PC-3 (cell line): Measurements from ENCODE around the gene HDAC10. TPM values are rescaled to one million over a fixed set of nuclear protein-coding genes. Genes with fewer than 3 reads are reported as not detected.

ENCODE experiments used
- ATAC-seq: fragments of 200-7000 bp; cut with Tn5 transposase; 2 replicates; pipeline ENCODE4 v1.9.1; 2020; ENCODE audit warnings: mild to moderate bottlenecking, moderate library complexity
- BruUV-seq: library from RNA; stranded (reverse); fragments of 400-500 nt; replicated peaks from 2 replicates; lab custom pipeline; 2021; lab: Mats Ljungman, UMichigan
- CTCF ChIA-PET: fragments of 300-600 bp; sonication (Branson Sonifier 250); formaldehyde crosslinking; loops from one replicate; lab custom pipeline; 2022; ENCODE audit warnings: antibody characterized with exemption; lab: Charles Lee
- POLR2A ChIA-PET: fragments of 300-600 bp; sonication (Branson Sonifier 250); formaldehyde crosslinking; loops from one replicate; lab custom pipeline; 2022; ENCODE audit warnings: antibody characterized with exemption; ENCODE audit not compliant: unreplicated experiment; lab: Charles Lee
- DNase-seq: peaks from one replicate; pipeline ENCODE4 v3.0.0-alpha.2; 2015
- H2AFZ ChIP-seq: fragments of 300-600 bp; sonication (generic); 2 replicates; pipeline ENCODE4 v1.6.0; 2016; ENCODE audit warnings: antibody characterized with exemption, low read length
- H3F3A ChIP-seq: fragments of 300-600 bp; sonication (generic); one replicate; pipeline ENCODE4 v1.6.0; 2017; ENCODE audit warnings: antibody characterized with exemption, low read length, control low read depth, mild to moderate bottlenecking; ENCODE audit not compliant: unreplicated experiment
- H3K27ac ChIP-seq: fragments of 300-600 bp; sonication (generic); 2 replicates; pipeline ENCODE4 v1.5.1; 2016; ENCODE audit warnings: mild to moderate bottlenecking, low read length
- H3K27me3 ChIP-seq: fragments of 300-600 bp; sonication (generic); 2 replicates; pipeline ENCODE4 v1.6.1; 2016; ENCODE audit warnings: low read length, mixed read lengths
- H3K36me3 ChIP-seq: fragments of 300-600 bp; sonication (generic); 2 replicates; pipeline ENCODE4 v1.6.1; 2016; ENCODE audit warnings: low read depth, mixed run types, low read length, mixed read lengths
- H3K4me1 ChIP-seq: fragments of 300-600 bp; sonication (generic); 2 replicates; pipeline ENCODE4 v1.5.1; 2016; ENCODE audit warnings: low read length; ENCODE audit not compliant: insufficient read depth
- H3K4me2 ChIP-seq: fragments of 300-600 bp; sonication (generic); 2 replicates; pipeline ENCODE4 v1.6.0; 2016; ENCODE audit warnings: low read length
- H3K4me3 ChIP-seq: fragments of 300-600 bp; sonication (generic); 2 replicates; pipeline ENCODE4 v1.5.1; 2016; ENCODE audit warnings: mild to moderate bottlenecking, low read length, mixed read lengths
- H3K79me2 ChIP-seq: fragments of 300-600 bp; sonication (generic); 2 replicates; pipeline ENCODE4 v1.6.1; 2017; ENCODE audit warnings: low read length, mixed read lengths
- H3K9ac ChIP-seq: fragments of 300-600 bp; sonication (generic); 2 replicates; pipeline ENCODE4 v1.6.0; 2016; ENCODE audit warnings: mild to moderate bottlenecking, low read length
- H3K9me2 ChIP-seq: fragments of 300-600 bp; sonication (generic); replicated peaks from 2 replicates; pipeline ENCODE4 v1.6.1; 2016; ENCODE audit warnings: mixed run types, low read length, mixed read lengths
- H3K9me3 ChIP-seq: fragments of 300-600 bp; sonication (generic); 2 replicates; pipeline ENCODE4 v1.6.1; 2016; ENCODE audit warnings: low read length, mixed read lengths
- H4K20me1 ChIP-seq: fragments of 300-600 bp; sonication (generic); 2 replicates; pipeline ENCODE4 v1.6.1; 2016; ENCODE audit warnings: low read length, mixed read lengths
- EZH2 ChIP-seq: fragments of 300-600 bp; sonication (generic); IDR thresholded peaks from one replicate; pipeline ENCODE4 v1.6.1; 2017; ENCODE audit warnings: antibody characterized with exemption, mild to moderate bottlenecking, low read length; ENCODE audit not compliant: unreplicated experiment
- EZH2phosphoT487 ChIP-seq: fragments of 300-600 bp; sonication (generic); IDR thresholded peaks from 2 replicates; pipeline ENCODE4 v1.6.1; 2018; ENCODE audit warnings: mild to moderate bottlenecking, antibody characterized with exemption, low read length, borderline replicate concordance
- intact Hi-C: fragments of 100-400 bp; cut with micrococcal nuclease; formaldehyde crosslinking; loops from 2 replicates; pipeline ENCODE4 v1.9.0; 2023
- total RNA-seq: library from RNA; depleted of rRNA; stranded (reverse); fragments of >200 nt; gene quantifications from 2 replicates; pipeline ENCODE4 v1.2.3, GENCODE V29; 2014
- TF ChIP-seq, protein P1 (sequence below): fragments of 300-600 bp; sonication (generic); conservative IDR thresholded peaks from 2 replicates; pipeline ENCODE4 v1.5.1; 2017; ENCODE audit warnings: antibody characterized with exemption, low read depth, mild to moderate bottlenecking, low read length

The HDAC10 gene
- total RNA-seq, 1 experiment from 2014 or later = 25.8 TPM

DNA sequence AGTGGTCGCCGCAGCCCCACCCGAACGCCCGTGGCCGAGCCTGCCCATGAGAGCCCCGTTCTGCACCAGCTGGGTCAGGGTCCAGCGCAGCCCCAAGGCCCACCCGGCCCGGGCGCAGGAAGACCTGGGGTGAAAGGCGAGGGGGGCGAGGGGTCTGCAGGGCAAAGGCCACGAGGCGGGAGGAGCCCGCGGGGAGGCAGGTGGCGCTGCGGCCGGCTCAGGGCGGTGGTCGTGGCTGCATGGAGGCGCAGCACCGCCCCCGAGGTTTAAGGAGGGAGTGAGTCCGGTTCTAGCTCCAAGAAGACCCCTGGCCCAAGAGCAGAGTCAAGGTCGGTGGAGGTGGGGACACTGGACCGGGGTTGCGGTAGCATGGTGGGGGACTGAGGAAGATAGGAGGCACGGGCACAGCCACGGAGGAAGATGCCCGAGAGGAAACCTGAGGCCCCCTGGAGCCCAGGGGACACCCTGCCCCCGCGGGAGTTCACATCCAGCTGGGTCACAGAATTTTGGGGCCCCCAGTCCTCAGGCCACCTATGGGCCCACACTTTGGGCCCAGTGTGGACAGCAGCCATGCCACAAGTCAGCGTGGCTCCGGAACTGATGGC is 514 bp upstream of the HDAC10 start:
- Histone ChIP-seq H3K4me1 (peaks cover 7% of the 10 kb centered on the region; the same call in 1 of the 2 replicates), H3K27ac (no peak overlapping the region), H2AFZ (peak overlapping the region; percentile 70; the same call in 1 of the 2 replicates), H3K79me2 (peaks cover 5% of the 10 kb centered on the region; the same call in 1 of the 2 replicates), H3K9me2 (no peaks in the 10 kb centered on the region), H4K20me1 (no peaks in the 10 kb centered on the region), H3K9ac (no peak overlapping the region), H3K4me3 (peak overlapping the region; percentile 84; the same call in 1 of the 2 replicates), H3K36me3 (no peaks in the 10 kb centered on the region), H3K27me3 (no peaks in the 10 kb centered on the region), H3K9me3 (no peaks in the 10 kb centered on the region), H3K4me2 (peak overlapping the region; percentile 91; the same call in 1 of the 2 replicates), H3F3A (no peaks in the 10 kb centered on the region)
- no TSS peak for BruUV-seq
- ATAC-seq (no peak), DNase-seq (no peak)
- intact Hi-C loops = loop anchor here (1.0 to 5.0 kb wide), 2 partner anchors 91 to 115 kb away; partner anchors contain the start of gene PPP6R2
- CTCF ChIA-PET = interaction anchor here (0.7 kb wide), 2 partner anchors 53 to 256 kb away, joined by 3 to 8 read pairs; partner anchors contain the start of gene LMF2
- POLR2A ChIA-PET = no interaction called here
- TF ChIP-seq EZH2phosphoT487 = no peak
- no peak for TF ChIP-seq EZH2
- TF ChIP-seq, protein P1, sequence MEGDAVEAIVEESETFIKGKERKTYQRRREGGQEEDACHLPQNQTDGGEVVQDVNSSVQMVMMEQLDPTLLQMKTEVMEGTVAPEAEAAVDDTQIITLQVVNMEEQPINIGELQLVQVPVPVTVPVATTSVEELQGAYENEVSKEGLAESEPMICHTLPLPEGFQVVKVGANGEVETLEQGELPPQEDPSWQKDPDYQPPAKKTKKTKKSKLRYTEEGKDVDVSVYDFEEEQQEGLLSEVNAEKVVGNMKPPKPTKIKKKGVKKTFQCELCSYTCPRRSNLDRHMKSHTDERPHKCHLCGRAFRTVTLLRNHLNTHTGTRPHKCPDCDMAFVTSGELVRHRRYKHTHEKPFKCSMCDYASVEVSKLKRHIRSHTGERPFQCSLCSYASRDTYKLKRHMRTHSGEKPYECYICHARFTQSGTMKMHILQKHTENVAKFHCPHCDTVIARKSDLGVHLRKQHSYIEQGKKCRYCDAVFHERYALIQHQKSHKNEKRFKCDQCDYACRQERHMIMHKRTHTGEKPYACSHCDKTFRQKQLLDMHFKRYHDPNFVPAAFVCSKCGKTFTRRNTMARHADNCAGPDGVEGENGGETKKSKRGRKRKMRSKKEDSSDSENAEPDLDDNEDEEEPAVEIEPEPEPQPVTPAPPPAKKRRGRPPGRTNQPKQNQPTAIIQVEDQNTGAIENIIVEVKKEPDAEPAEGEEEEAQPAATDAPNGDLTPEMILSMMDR = no peak

DNA sequence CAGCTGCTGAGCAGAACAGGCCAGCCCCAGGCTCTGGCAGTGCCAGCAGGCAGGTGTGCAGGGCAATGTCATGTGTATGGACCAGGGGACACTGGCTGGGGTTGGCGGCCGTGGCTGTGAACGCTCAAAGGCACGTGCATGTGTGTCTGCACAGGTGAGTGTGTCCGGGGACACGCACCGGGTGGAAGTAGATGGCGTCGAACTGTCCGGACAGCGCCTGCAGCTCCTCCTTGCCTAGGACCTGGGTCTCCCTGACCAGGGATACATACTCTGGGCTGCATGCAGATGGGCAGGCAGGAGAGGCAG is 863 bp downstream of the HDAC10 start:
- H3K36me3 ChIP-seq = no peaks in the 10 kb centered on the region
- ChIA-PET POLR2A (no interaction called here), CTCF (no interaction called here)
- no TSS peak for BruUV-seq
- no peaks in the 10 kb centered on the region for H3F3A ChIP-seq
- DNase-seq (no peak), ATAC-seq (no peak)
- peaks cover 16% of the 10 kb centered on the region; the same call in 1 of the 2 replicates for H3K4me1 ChIP-seq
- H3K9ac ChIP-seq = peak overlapping the region; percentile 77
- H4K20me1 ChIP-seq = no peaks in the 10 kb centered on the region
- peak overlapping the region; percentile 84 for H3K4me3 ChIP-seq
- intact Hi-C loops = loop anchor here (5.0 kb wide), 1 partner anchor 92 kb away; the partner anchor contains the start of gene PPP6R2
- H3K4me2 ChIP-seq = peak overlapping the region; percentile 91
- no peaks in the 10 kb centered on the region for H3K9me3 ChIP-seq
- no peak overlapping the region for H3K27ac ChIP-seq
- peaks cover 15% of the 10 kb centered on the region for H3K79me2 ChIP-seq
- TF ChIP-seq EZH2 (no peak), EZH2phosphoT487 (no peak)
- TF ChIP-seq, protein P1 = no peak
- no peak overlapping the region for H2AFZ ChIP-seq
- H3K9me2 ChIP-seq = no peaks in the 10 kb centered on the region
- no peaks in the 10 kb centered on the region for H3K27me3 ChIP-seq
